IPS-15b (cell line): Measurements from ENCODE around the gene KRTAP10-4.

Source experiments
- H3K27me3 ChIP-seq: one replicate; pipeline ENCODE4 v1.6.1; 2013; ENCODE audit warnings: low read length; ENCODE audit not compliant: control insufficient read depth, insufficient read depth
- H3K36me3 ChIP-seq: one replicate; pipeline ENCODE4 v1.6.1; 2013; ENCODE audit warnings: low read length; ENCODE audit not compliant: control insufficient read depth, insufficient read depth
- H3K4me1 ChIP-seq: one replicate; pipeline ENCODE4 v1.6.1; 2013; ENCODE audit warnings: mild to moderate bottlenecking, low read length; ENCODE audit not compliant: control insufficient read depth, insufficient read depth
- H3K4me3 ChIP-seq: one replicate; pipeline ENCODE4 v1.5.1; 2013; ENCODE audit warnings: low read depth, low read length
- H3K9ac ChIP-seq: one replicate; pipeline ENCODE4 v1.6.1; 2013; ENCODE audit warnings: low read depth, mild to moderate bottlenecking, low read length
- H3K9me3 ChIP-seq: one replicate; pipeline ENCODE4 v1.6.1; 2013; ENCODE audit warnings: mild to moderate bottlenecking, low read length; ENCODE audit not compliant: control insufficient read depth, insufficient read depth

Gene KRTAP10-4

GRCh38 chr21:44568261-44568660, 5.3 kb upstream of the KRTAP10-4 start:
- H3K4me1 ChIP-seq = no peaks in the 10 kb centered on the region
- no peak overlapping the region for H3K9ac ChIP-seq

GRCh38 chr21:44568667-44569556, 4.6 kb upstream of the KRTAP10-4 start:
- H3K27me3 ChIP-seq = no peaks in the 10 kb centered on the region
- H3K9me3 ChIP-seq = no peaks in the 10 kb centered on the region
- no peak overlapping the region for H3K4me3 ChIP-seq
- H3K36me3 ChIP-seq = no peaks in the 10 kb centered on the region
- no peak overlapping the region for H3K9ac ChIP-seq
- H3K4me1 ChIP-seq = no peaks in the 10 kb centered on the region

More at GRCh38 chr21:44568261-44568660, 5.3 kb upstream of the KRTAP10-4 start:
- H3K9me3 ChIP-seq = no peaks in the 10 kb centered on the region
- H3K36me3 ChIP-seq = no peaks in the 10 kb centered on the region
- no peak overlapping the region for H3K4me3 ChIP-seq
- no peaks in the 10 kb centered on the region for H3K27me3 ChIP-seq

- Histone ChIP-seq H3K9ac (no peak overlapping the region), H3K9me3 (no peaks in the 10 kb centered on the region), H3K36me3 (no peaks in the 10 kb centered on the region), H3K27me3 (no peaks in the 10 kb centered on the region), H3K4me1 (no peaks in the 10 kb centered on the region), H3K4me3 (no peak overlapping the region)
Measured at GRCh38 chr21:44569861-44570517, 3.5 kb upstream of the KRTAP10-4 start.

DNA sequence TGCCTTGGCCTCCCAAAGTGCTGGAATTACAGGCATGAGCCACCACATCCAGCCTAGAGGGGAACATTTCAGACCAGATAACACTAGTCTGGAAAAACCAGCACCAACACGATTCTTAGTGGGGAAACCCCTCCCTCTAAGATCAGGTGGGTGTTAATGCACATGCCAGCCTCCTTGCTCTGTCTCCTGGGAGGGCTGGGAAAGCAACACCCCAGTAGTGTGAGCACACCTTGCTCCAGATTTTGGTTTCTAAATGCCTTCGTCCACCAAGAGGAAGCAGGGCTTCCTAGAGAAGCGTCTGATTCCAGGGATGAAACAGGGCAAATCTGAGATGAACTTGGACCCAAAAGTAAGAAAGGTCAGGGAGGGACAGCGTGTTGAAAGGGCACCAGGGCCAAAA, 2.2 kb upstream of the KRTAP10-4 start:
- Histone ChIP-seq H3K9ac (no peak overlapping the region), H3K4me1 (no peaks in the 10 kb centered on the region), H3K27me3 (no peaks in the 10 kb centered on the region), H3K36me3 (no peaks in the 10 kb centered on the region), H3K9me3 (no peaks in the 10 kb centered on the region), H3K4me3 (no peak overlapping the region)

- Histone ChIP-seq H3K4me1 (no peaks in the 10 kb centered on the region), H3K9me3 (no peaks in the 10 kb centered on the region), H3K27me3 (no peaks in the 10 kb centered on the region), H3K4me3 (no peak overlapping the region), H3K36me3 (no peaks in the 10 kb centered on the region), H3K9ac (no peak overlapping the region)
Measured at GRCh38 chr21:44571844-44572782, 1.4 kb upstream of the KRTAP10-4 start.

DNA sequence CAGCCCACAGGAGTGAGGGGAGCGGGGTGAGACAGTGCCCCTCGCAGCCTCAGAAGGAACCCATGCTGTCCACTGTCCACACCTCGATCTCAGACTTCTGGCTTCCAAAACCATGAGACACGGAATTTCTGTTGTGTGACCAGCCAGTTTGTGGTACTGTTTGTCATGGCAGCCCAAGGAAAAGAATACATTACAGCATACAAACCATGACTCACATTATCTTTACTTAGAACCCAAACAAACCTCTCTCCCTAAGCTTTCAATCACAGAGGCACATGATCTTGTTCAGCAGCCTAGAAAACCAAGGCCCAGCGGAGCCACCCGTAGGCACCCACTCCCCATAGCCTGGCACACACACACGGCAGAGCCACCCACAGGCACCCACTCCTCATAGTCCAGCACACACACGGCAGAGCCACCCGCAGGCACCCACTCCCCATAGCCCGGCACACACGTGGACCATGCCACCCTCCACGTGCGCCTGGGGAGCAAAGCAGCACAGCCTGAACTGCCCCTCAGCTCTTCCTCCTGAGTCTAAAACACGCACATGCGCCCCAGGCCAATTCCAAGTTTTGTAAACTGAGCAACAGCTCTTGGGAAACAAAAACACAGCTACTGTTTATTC, 458 bp upstream of the KRTAP10-4 start:
- H3K36me3 ChIP-seq = no peaks in the 10 kb centered on the region
- H3K9ac ChIP-seq = no peak overlapping the region
- H3K9me3 ChIP-seq = no peaks in the 10 kb centered on the region
- H3K4me1 ChIP-seq = no peaks in the 10 kb centered on the region
- no peaks in the 10 kb centered on the region for H3K27me3 ChIP-seq
- H3K4me3 ChIP-seq = no peak overlapping the region

- Histone ChIP-seq H3K36me3 (no peaks in the 10 kb centered on the region), H3K27me3 (no peaks in the 10 kb centered on the region), H3K9me3 (no peaks in the 10 kb centered on the region), H3K9ac (no peak overlapping the region), H3K4me1 (no peaks in the 10 kb centered on the region), H3K4me3 (no peak overlapping the region)
Measured at GRCh38 chr21:44574457-44575306, 1.2 kb downstream of the KRTAP10-4 start.

- H3K27me3 ChIP-seq = no peaks in the 10 kb centered on the region
- H3K4me3 ChIP-seq = no peak overlapping the region
- no peaks in the 10 kb centered on the region for H3K36me3 ChIP-seq
- no peak overlapping the region for H3K9ac ChIP-seq
- no peaks in the 10 kb centered on the region for H3K9me3 ChIP-seq
- no peaks in the 10 kb centered on the region for H3K4me1 ChIP-seq
Measured at GRCh38 chr21:44575307-44576024, 1.9 kb downstream of the KRTAP10-4 start.

DNA sequence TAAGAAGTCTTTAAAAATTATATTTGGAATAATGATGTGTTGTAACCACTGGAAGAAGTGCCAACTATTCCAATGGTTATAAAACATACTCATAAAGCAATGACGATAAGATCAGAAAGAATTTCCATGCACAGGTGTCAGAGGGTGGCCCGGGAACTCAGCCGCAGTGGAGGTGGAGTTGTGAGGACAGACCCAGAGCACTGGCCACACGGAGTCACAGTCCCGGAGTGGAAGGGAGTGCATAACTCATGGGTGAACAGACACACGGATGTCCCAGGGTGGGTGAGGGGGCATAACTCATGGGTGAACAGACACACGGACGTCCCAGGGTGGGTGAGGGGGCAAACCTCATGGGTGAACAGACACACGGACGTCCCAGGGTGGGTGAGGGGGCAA, 2.5 kb downstream of the KRTAP10-4 start:
- H3K4me3 ChIP-seq = no peak overlapping the region
- H3K9ac ChIP-seq = no peak overlapping the region
- no peaks in the 10 kb centered on the region for H3K27me3 ChIP-seq
- H3K9me3 ChIP-seq = no peaks in the 10 kb centered on the region
- no peaks in the 10 kb centered on the region for H3K4me1 ChIP-seq
- H3K36me3 ChIP-seq = no peaks in the 10 kb centered on the region

DNA sequence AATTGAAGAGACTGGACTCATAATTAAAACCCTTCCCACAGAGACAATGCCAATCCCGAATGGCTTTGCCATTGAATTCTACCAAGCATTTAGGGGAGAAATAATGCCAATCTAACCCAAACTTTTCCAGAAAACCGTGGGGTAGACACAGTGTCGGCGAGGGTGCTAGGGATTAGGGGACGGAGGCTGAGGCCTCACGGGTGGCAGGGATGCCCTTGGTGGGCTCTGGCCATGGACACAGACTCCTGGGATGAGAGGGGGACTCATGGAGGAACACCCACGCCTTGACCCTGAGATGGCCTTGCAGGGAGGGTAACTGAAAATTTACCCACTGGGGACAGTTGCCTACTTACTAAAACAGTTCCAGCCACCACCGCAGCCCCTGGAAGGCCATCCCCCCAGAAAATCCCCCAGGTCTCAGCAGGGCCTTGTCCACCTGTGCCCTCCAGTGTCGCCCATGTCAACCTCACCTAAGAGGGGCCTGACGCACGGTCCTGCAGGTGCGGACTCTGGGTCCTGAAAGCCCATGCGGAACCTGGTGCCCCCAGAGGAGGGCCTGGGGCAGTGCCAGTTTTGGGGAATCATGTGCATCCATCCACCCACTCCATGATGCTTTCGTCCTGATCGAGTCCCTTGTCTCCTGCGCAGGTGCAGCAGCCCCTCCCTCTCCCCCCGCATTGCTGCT, 5.0 kb downstream of the KRTAP10-4 start:
- no peaks in the 10 kb centered on the region for H3K4me1 ChIP-seq
- no peaks in the 10 kb centered on the region for H3K36me3 ChIP-seq
- no peak overlapping the region for H3K4me3 ChIP-seq
- no peak overlapping the region for H3K9ac ChIP-seq
- no peaks in the 10 kb centered on the region for H3K9me3 ChIP-seq
- H3K27me3 ChIP-seq = no peaks in the 10 kb centered on the region
